HG02798 (cell line): Measurements from ENCODE around the gene CTBP2.

Experiments used
- ATAC-seq: cut with Tn5 transposase; IDR thresholded peaks from one replicate; pipeline ENCODE4 v1.9.1; 2021; ENCODE audit warnings: mild to moderate bottlenecking; ENCODE audit not compliant: unreplicated experiment, poor library complexity

CTBP2 gene

DNA sequence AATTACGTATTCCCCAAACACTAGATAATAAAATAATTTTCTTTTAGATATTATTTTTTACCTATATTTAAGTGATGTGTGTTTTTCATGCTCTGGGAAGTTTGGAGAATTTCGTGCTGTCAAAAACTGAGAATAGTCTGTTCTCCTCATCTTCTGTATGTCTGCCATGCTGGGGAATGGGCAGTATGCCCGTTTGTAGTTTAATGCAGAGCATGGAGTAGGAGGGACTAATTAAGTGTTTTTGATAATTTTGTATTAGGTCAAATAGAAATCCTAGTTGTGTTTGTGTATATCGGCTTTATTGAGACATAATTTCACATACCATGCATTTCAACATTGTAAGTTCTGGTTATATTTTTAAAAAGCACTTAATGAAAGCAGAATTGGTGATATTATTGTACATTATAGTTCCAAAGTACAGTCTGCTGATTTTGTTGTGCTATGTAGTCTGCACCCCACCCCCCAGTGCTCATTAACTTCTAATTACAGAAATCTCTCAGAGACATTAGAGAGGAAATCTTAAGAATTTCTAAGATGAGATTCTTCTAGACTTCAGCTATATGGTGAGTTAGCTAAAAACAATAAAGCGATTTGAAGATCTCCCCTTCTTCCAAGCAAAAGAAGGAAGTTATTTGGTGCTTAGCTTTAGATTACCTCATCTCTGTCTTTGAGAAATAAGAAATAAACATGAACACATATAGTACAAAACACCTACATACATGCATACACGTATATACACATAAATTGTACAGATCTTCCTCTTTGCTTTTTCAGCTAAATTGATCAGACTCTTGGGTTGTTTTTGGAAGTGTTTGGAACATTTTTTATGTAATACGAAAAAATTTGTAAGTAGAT is 196.3 kb downstream of the CTBP2 start:
- no peak for ATAC-seq

DNA sequence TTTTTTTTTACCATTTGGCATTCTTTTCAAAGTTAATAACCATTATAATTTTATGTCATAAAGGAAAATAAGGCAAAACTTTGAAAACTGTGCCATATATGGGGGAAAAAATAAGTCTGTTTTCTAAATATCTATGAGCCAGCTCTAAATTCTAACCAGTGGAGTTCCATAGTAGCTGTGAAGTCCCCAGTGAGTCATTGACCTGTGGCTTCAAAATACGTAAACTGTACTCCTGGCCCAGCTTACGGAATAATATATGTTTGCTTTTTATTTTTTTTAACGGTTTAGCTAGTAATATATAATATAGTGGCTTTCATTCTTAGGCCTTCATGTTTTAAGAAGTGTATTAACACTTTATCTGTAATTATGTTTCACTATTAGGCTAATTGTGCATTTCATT is 197.9 kb downstream of the CTBP2 start:
- no peak for ATAC-seq

DNA sequence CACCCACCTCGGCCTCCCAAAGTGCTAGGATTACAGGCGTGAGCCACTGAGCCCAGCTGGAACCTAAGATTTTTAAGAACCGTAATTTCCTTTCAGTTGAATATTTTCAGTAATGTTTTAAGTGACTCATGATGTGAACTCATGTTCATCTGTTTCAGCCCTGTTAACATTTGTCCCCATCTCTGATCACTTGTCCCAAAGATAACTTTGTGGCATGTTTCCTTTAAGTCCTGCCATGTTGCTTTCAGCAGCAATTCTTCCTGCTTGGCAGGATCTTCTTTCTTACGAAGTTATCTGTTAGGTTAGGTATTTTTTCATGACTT is 199.2 kb downstream of the CTBP2 start:
- no peak for ATAC-seq

DNA sequence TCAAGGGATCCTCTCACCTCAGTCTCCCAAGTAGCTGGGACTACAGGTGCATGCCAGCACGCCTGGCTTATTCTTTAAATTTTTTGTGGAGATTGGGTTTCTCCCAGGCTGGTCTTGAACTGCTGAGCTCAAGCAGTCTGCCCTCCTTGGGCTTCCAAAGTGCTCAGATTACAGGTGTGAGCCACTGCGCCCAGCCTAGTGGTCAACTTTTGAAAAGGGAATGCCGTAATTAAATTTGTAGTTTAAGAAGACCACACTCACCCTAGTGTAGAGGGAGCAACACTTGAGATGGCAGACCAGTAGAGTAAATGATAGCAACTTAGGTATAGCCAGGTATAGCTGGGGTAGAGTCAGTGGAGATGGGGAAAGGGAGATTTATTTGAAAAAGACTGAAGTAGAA is 200.8 kb downstream of the CTBP2 start:
- ATAC-seq = no peak

DNA sequence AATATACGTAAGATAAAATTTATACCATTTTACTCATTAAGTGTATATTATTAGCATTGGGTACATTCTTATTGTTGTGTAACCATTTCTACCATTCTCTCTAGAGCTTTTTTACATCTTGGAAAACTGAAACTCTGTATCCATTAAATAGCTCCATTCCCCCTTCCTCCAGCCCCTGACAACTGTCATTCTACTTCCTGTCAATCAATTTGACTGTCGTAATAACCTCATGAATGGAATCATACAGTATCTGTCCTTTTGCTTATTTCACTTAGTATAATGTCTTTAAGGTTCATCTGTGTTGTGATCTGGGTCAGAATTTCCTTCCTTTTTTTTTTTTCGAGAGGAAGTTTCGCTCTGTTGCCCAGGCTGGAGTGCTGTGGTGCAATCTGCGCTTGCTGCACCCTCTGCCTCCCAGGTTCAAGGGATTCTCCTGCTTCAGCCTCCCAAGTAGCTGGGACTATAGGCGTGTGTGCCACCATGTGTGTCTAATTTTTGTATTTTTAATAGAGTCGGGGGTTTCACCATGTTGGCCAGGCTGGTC is 202.9 kb downstream of the CTBP2 start:
- ATAC-seq = no peak

DNA sequence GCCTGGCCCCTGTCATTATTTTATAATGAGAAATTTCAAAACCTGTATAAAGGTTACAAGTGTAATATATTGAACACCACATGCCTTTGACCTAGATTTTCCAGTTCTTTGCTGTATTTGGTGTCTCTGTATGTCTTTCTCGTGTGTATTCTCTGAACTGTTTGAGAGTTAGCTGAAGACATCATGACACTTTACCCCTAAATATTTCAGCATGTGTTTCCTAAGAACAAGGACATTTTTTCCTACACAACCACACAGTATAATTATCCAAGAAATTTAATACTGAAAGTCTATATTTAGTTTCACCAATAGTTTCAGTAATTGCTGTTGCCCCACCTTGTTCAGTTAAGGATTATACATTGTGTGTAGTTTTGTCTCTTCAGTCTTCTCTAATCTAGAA is 203.6 kb downstream of the CTBP2 start:
- ATAC-seq = no peak

DNA sequence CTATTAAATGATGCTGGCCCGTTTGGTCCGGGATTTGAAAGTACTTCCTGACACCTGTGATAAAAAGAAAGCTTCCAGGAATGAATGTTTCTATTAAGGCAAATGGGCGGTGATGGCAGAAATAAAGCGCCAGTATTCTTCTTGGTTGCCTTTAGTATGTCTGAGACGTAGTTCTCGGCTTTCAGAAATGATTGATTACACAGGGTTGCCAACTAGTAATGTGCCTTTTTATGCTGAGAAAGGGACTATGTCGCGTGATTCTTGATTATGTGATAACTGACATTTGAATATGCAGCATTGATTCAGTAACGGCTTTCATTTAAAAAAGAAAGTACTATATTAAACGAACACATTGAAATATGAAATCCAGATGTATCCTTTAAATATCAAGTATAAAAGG is 204.5 kb downstream of the CTBP2 start:
- ATAC-seq = no peak

DNA sequence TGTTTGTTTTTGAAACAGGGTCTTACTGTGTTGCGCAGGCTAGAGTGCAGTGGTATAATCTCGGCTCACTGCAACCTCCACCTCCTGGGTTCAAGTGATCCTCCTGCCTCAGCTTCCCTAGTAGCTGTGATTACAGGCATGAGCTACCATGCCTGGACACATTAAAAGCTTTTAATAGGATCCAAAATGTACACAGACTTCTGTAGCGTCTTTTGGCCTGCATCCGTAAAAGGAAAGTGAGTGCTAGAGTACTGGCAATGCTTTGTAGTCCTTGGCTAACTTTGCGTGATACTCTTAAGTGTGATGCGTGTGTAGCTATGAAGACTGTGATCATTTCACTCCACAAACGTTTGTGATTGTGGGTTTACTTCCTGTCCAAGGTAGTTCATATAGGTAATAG is 205.1 kb downstream of the CTBP2 start:
- no peak for ATAC-seq

DNA sequence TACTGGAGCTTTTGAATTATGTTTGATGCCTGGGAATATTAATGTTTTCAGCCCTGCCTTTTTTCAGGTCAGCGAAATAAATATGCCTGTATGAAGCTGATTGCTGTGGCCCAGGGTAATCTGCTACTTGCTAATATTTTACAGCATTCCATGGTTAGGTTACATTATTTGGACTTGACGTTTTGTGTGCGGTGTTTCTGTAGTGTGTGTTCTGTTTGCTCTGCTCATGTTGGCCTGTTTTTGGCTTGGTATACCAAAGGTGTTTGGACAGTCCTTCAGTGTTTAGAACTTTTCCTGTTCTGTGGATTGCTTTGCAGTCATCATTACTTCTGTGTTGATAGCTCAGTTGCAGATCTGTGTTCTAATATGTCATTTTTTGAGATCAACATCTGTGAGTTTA is 206.9 kb downstream of the CTBP2 start:
- ATAC-seq = no peak

DNA sequence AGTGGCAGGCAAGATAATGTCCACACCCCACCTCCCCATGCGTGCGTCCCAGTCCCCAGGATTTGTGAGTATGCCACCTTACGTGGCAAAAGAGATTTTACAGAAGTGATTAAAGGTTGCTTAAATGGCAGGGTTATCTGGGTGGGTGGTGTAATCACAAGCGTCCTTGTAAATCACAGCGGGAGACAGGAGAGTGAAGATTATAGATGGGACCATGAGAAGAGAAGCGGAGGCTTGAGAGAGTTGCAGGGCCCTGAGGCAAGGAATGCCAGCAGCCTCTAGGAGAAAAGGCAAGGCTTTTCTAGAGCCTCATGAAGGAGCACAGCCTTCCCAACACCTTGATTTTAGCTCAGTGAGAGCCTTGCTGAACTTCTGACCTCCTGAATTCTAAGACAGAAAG is 208.2 kb downstream of the CTBP2 start:
- no peak for ATAC-seq

DNA sequence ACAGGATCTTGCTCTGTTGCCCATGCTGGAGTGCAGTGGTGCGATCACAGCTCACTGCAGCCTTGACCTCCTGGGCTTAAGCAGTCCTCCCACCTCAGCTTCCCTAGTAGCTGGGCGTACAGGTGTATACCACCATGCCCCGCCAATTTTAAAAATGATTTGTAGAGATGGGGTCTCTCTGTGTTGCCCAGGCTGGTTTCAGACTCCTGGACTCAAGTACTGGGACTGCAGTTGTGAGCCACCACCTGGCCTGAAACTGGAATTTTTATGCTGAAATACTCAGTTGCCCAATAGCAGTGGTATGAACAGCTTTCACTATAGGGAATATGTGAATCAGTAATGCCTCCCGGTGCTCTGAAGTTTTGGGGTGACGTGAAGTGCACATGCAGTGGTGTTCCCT is 210.8 kb downstream of the CTBP2 start:
- no peak for ATAC-seq

DNA sequence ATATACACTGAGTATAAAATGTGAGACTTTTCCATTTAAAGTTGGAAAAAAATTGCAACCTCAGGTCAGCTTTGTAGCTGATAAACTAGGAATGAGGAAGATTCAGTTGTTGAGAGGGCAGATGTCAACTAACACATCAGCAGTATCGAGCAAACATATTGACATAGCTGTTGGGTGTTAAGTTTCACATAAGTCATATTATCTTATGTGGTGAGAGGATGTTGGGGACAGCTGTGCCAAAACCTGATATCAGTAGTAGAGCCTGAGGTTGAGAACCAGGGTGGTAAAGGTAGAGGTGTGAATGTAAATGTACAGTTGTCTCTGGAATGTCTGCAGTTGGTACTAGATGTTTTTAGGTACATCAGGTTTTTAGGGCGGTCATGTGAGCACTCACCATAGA is 213.4 kb downstream of the CTBP2 start:
- ATAC-seq = no peak

DNA sequence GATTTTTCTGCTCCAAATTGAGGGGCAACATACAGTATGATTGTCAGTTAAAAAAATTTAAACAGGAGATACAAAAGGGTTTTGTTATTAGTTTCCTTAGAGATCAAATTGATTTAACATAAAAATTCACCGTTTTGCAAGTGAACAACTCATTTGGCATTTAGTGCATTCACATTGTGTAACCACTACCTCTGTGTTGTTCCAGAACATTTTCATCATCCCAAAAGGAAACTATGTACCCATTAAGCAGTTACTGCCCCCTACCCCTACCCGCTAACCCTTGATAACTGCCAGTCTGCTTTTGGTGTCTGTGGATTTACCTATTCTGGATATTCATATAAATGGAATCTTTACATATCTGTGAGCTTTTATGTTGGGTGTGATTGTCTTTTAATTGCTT is 215.4 kb downstream of the CTBP2 start:
- no peak for ATAC-seq

DNA sequence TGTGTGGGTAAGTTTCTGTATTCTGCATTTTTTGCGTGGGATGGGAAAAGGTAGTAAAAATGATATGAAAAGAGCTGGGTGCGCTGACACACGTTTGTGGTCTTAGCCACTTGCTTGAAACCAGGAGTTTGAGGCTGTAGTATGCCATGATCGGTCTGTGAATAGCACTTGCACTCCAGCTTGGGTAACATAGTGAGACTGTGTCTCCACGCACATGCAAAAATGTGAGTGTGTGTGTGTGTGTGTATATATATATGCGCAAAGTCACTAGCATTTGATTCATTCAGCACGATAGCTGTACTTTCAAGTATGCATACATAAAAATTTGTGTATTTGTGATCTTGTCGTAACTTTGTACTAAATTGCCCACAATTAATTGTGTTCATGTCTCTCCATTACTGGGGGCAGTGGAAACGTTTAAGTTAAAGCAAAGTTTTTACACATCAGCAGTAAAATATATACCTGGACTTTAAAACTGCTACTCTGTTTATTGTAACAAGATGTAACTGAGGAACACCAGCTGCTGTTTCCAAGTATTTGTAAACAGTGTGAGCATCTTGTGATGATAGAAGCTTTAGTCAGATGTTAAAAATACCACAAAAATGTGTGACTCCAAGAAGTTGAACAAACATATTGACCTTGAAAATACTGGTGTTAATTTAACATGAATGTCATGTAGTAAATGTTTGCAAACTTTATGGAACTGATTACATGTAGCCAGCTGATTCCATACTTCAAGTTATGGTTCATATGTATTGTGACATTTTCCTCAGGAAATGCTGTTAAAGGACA is 216.9 kb downstream of the CTBP2 start:
- no peak for ATAC-seq

DNA sequence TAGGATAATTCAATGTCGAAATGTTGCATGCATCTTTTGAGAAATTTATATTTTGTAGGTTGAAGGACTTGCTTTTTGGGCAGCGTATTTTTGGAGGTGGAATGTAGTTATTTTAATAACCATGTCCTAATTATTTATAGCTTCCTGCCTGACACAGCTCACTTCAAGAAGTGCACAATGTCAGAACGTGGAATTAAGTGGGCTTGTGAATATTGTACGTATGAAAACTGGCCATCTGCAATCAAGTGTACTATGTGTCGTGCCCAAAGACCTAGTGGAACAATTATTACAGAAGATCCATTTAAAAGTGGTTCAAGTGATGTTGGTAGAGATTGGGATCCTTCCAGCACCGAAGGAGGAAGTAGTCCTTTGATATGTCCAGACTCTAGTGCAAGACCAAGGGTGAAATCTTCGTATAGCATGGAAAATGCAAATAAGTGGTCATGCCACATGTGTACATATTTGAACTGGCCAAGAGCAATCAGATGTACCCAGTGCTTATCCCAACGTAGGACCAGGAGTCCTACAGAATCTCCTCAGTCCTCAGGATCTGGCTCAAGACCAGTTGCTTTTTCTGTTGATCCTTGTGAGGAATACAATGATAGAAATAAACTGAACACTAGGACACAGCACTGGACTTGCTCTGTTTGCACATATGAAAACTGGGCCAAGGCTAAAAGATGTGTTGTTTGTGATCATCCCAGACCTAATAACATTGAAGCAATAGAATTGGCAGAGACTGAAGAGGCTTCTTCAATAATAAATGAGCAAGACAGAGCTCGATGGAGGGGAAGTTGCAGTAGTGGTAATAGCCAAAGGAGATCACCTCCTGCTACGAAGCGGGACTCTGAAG is 217.8 kb downstream of the CTBP2 start:
- no peak for ATAC-seq

DNA sequence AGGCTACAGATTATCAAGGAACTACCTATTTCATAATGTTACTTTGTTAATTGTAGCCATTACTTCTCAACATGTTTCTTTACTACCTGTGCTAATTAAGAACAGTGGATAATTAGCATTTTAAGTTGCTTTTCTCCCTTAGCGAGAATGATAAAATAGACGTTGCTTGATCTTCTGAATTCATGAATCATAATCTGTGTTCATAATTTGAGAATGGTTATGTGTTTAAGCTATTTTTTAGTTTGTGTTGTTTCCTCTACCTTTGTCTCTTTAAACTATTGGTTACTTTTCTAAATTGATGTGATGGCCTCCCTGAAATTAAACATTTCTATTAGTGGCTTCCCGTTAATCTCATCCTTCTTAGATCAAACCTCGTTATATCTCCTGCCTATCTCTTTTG is 218.5 kb downstream of the CTBP2 start, which contains the start of gene ZRANB1:
Gene ZRANB1 (plus strand): TSS at position 301 of the 400 bp plus-strand sequence. CDS start 371 bp downstream, outside the sequence.
- no peak for ATAC-seq

DNA sequence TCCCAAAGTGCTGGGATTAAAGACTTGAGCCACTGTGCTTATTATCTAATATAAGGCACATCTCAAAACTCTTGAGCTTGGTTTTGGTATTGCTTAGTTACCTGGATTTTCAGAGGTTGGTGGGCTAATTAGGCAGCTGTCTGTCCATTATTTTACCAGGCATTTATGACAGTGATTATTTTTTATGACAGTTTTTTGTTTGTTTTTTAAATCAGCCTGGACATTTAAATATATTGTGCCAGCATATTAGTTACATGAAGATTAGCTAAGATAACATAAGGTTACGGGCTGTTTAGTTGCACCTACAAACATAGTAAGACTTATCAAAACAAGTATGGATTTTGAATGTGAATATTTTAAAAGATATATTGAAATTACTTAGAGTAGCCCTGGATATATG is 221.1 kb downstream of the CTBP2 start:
- ATAC-seq = no peak

DNA sequence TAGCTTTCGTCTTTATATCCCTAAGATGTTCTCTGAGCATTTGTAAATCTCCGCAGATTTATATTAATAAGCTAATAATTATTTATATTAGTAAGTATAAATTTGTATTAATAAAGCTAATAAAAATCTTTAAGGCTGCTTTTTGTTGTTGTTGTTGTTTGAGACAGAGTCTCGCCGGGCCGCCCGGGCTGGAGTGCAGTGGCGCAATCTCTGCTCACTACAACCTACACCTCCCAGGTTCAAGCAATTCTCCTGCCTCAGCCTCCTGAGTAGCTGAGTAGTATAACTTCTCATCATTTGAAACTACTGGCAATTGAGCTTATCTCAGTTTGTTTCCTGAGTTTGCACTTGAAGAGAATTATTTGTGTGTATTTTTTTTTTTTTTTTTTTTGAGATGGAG is 223.6 kb downstream of the CTBP2 start:
- ATAC-seq = no peak

DNA sequence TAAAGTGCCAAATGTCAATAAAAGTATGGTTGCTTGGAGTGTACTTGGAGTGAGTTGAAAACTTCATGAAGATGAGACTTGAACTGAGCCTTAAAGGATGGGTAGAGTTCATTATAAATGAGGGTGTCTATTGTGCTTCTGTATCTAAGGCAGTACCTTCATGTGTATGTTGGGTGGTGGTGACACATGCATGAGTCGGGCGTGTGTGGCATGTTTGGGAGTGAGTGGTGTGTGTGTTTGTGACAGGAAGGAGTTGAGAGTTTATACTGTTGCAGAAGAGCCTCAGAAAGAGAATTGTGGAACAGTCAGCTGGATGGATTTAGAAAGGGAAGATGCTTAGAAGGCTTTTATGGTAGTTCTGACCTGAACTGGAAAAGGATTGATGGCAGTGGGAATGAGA is 224.4 kb downstream of the CTBP2 start:
- no peak for ATAC-seq
